PC-9 (cell line): ENCODE results near the gene ABLIM2.

Source experiments
- EZH2 ChIP-seq: fragments of 200-600 bp; sonication (generic); IDR thresholded peaks from 2 replicates; pipeline ENCODE4 v1.8.0; 2017; ENCODE audit warnings: antibody characterized with exemption, low read depth
- TF ChIP-seq, protein P1 (sequence below): fragments of 200-600 bp; sonication (generic); conservative IDR thresholded peaks from 2 replicates; pipeline ENCODE4 v1.6.1; 2017; ENCODE audit warnings: mixed run types, antibody characterized with exemption, mild to moderate bottlenecking, moderate library complexity

DNA sequence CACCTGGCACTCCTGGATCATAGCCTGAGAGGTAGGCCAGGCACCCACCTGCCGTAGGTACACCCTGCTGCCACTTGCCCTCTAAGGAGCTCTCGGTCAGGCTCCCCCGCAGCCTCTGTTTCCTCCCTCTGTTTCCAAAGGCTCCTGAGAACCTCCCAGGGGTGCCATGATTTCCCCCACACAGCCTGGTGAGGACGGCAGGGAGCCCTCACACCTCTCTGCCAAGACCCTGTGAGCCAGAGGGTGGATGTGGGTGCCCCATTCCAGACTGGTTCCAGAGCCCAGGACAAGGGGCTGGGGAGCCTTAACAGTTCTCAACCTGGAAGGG, 1.6 kb upstream of the ABLIM2 start:
- TF ChIP-seq EZH2 = no peak
- TF ChIP-seq, protein P1, sequence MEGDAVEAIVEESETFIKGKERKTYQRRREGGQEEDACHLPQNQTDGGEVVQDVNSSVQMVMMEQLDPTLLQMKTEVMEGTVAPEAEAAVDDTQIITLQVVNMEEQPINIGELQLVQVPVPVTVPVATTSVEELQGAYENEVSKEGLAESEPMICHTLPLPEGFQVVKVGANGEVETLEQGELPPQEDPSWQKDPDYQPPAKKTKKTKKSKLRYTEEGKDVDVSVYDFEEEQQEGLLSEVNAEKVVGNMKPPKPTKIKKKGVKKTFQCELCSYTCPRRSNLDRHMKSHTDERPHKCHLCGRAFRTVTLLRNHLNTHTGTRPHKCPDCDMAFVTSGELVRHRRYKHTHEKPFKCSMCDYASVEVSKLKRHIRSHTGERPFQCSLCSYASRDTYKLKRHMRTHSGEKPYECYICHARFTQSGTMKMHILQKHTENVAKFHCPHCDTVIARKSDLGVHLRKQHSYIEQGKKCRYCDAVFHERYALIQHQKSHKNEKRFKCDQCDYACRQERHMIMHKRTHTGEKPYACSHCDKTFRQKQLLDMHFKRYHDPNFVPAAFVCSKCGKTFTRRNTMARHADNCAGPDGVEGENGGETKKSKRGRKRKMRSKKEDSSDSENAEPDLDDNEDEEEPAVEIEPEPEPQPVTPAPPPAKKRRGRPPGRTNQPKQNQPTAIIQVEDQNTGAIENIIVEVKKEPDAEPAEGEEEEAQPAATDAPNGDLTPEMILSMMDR = no peak
